NCI-H187 treated with DMSO at 0.1 percent for 48 hours (cell line): ENCODE data around the gene G3BP1.
"Not testable (repeated sequence)": the region's sequence is repeated elsewhere in the genome, so short reads cannot be mapped to it uniquely, and the experiment has no call there.

Experiments used
- DNase-seq: peaks from one replicate; lab custom pipeline; 2025; lab: John Stamatoyannopoulos, UW

G3BP1 gene

DNA sequence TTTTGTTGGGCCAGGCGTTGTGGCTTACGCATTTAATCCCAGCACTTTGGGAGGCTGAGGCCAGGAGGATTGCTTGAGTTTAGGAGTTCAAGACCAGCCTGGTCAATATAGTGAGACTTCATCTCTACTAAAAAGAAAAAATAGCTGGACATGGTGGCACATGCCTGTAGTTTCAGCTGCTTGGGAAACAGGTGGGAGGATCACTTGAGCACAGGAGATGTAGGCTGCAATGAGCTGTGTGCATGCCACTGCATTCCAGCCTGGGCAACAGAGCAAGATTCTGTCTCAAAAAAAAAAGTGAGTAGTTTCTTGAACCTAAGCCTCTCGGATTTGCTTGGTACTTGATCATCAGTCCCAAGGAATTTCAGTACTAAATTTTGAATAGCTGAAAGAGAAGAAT is 26.9 kb downstream of the G3BP1 start:
- no peak for DNase-seq

DNA sequence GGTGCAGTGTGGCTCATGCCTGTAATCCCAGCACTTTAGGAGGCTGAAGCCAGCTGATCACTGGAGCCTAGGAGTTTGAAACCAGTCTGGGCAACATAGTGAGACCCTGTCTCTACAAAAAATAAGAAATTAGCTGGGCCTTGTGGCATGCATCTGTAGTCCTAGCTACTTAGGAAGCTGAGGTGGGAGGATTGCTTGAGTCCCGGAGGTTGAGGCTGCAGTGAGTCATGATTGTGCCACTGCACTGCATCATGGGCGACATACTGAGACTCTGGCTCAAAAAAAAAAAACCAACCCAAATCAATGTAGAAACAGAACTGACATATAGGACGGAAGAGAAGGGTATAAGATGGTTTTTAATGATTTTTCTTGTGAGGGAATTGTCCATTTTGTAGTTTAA is 27.7 kb downstream of the G3BP1 start:
- no peak for DNase-seq

DNA sequence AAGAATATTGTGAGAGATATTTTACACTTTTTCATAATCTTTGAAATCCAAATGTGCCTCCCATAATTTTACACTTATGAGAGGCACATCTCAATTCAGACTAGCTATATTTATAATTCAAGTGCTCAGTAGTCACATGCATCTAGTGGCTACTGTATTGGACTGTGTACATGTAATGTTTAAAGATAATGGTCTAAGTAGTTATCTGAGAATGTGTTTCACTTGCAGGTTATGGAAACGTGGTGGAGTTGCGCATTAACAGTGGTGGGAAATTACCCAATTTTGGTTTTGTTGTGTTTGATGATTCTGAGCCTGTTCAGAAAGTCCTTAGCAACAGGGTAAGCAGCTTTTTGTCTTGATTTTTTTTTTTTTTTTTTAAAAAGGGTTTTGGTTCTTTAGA is 28.8 kb downstream of the G3BP1 start:
- no peak for DNase-seq

DNA sequence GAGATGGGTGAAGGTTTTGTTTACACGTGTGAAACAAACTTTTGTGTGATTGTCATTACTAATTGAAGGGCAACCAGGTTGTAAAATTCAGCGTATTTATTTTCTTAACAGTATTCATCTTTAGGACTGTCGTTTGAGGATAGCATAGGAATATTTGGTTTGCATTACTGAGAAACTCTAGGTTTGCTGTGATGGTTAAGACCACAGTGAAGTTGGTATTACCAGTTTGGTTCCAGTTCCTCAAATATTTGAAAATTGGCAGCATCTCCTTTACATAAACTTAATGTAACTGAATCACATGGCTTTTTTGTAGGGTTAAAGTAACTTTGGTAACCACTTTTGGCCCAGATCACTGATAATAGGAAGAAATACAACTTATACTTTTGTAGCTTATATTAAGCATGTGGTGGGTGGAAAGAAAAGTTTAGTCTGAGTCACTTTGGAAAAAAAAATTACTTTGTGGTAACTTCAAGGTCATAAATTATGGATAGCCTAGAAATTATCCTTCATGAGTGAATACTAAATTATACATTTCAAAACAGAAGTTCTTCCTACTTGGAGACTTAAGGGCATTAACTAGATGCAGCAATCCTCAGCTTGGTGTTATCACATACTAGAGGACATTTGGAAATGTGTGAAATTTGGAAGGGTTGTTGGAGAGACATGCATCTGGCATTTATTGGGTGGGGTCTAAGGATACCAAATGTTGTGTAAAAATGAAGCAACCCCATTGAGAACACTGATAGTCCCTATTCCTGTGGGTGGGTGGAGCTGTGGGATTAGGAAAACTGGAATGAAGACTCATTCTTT is 33.9 kb downstream of the G3BP1 start:
- DNase-seq = no peak

DNA sequence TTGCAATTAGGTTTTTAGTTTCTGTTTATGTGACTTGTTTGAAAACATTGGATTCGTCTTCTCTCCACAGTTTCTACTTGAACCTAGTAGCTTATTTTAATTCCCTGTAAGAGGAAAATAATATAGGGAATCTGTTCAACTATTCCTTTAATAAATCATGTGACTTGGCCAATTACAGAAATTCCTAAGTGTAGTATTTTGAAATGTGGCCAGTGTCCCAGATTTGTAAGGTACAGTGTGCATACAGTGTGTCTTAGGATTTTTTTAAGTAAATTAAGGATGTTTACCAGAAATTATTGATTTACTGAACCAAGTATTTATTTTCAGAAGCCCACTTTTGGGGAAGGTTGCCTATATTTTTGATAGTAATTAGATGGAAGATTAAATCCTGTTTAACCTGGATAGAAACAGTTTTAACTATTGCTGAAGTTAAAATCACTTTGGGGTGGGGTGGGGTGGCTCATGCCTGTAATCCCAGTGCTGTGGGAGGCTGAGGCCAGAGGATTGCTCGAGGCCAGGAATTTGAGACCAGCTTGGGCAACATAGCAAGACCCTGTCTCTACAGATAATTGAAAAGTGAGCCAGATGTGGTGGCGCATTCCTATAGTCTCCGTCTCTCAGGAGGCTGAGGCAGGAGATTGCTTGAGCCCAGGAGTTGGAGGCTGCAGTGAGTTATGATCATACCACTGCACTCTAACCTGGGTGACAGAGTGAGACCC is 36.9 kb downstream of the G3BP1 start:
- no peak for DNase-seq

DNA sequence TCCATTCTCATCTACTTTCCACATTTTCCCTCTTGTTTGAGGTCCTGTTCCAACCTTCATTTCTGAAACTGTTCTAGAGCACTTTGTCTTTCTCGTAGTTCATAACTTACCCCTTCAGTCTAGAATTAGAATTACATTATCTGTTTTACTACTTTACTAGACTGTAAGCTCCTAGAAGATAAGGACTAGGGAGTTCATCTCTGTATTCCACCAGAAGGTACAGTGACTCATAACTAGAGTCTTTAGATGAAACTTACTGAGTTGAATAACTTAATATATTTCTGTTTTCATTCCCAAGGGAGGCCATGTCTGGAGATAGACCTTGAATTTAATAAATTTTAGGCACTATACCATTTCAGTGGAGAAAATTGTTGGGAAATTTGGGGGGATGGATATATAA is 38.7 kb downstream of the G3BP1 start:
- DNase-seq = no peak

DNA sequence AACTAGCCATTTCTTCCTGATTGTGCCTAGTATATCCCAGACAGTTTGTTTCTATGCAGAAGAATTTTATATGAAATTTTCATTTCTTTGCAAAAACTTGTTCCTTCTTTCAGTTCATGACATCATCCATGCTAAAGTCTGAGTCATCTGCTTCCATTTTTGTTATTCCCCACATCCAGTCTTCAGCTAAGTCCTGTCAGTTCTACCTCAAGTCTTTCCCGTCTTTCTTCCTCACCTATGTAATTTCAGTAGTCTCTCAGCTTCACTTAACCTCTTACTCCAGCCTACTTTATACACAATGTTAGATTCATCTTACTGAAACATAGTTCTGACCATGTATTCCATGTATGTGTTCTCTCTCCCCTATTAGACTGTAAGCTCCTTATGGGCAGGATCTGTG is 39.1 kb downstream of the G3BP1 start:
- no peak for DNase-seq

DNA sequence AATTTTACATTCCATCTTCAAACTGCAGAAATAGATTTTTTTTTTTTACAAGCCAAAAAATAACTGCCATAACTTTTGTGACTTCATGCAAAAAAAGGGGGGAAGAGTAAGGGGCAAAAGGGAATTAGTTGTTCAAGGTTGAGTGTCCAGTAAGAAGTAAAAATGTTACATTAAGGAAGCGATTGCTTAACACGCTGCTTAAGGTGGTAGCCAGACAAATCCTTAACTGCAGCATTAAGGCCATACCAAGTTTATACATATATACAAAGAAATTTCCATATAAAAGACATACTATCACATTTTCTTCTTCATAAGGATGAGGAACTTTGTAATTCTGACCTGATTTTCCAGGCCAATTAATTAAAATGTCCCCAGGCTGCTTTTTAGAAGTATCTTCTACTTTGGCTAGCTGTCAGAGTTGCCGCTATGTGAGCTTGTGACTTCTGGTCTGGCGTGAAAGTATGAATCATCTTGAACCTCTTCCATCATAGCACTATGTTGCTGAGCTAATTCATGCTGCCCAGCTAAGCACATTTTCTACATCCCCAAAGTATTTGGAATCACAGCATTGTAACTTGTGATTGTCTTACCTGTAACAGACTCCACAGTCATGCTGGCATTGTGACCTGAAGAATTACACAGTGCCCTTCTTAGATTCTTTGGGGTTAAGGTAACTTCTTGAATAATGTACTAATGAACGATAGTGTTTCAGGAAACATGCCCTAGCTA is 40.0 kb downstream of the G3BP1 start:
- no peak for DNase-seq

DNA sequence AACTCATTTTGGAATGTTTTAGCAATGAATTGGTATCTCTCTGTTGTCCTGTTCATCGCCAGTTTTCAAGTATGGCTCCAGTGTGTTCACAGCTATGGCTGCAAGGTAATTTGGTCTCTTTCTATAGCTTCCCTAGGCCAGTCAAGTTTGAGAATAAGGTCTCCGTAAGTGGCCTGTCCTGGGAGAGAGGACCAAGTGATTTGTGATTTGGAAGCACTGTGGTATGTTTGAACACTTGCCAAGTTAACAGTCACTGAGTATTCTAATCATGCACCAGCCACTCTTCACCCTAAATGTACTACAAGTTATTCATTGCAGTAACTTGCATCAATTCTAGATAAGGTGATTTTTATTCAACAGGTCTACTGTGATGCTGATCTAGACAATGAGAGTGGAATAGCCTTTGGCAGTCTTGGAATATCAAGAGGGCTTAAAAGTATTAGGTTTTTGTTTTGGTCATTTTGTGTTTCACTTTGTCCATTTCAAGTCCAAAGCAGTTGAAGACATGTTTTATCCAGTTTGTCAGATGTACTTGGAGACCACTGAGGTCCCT is 41.1 kb downstream of the G3BP1 start:
- DNase-seq = no peak

DNA sequence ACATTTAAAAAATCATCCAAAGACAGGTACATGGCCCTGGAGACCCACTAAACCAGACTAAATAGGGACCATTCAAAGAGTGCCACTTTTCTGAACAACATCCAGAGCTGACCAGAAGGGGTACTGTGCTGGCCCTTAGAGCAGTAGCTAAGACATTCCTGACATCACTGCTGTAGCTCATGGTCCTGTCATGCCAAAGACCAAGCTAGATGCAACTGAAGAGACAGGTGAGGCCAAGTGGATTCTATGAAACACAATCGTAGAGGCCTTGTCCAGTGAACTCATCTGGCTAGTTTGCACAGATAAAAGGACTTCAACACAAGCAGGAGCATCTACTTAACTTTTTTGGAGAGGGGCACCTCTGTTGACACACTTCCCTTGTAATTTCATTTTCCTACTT is 43.3 kb downstream of the G3BP1 start:
- DNase-seq = no peak

DNA sequence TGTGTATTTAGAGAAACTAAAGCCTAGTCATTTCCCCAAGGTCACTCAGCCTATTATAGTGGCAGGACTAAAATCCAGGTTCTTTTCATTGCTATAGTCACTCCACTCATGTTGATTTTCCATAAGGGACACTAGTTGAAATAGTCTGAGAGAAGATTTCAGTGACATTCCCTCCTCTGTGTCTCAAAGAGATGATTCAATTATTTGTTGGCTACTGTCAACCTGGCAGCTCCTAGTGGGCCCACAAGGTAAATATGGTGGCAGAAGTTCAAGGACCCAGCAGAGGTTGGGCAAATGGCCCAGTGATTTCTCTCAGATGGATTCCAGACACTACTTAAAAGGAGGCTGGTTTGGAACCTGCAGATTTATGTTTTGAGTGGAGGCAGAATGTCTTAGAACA is 48.1 kb downstream of the G3BP1 start:
- no peak for DNase-seq

DNA sequence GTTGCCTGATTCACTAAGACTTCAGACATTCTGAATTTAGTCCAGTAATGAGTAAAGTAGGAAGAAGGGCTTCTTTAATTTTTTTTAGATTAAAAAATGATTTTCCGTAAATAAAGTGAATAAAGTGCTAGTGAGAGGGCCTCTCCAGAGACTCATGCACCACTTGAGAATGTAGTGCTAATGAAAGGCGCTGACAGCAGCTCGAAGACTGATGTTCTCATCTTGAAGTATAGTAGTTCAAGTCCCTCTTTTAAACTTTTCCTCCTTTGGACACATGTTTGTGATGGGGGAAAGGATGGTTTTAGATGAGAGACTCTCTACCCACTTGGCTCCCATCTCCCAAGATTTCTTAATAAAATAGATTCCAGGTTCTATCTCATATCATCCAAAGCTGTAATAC is 48.5 kb downstream of the G3BP1 start:
- no peak for DNase-seq

DNA sequence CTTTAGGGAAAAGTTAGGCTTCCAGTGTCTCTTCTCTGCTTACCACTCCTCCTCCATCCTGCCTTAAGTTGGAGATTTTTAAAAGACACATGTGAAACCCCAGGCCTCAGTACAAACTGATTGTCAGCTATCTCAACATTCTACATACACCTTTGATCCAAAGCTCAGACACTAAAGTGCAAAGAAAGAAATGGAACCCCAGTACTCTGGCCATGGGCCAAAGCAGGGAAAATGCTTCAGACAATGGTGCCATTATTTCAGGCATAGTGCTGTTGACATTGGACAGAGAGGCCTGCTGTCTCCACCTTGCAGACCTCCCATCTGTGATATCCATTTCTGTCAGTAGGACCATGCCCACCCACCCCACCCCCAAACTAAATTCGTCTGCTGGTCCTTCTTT is 49.1 kb downstream of the G3BP1 start:
- DNase-seq = no peak

DNA sequence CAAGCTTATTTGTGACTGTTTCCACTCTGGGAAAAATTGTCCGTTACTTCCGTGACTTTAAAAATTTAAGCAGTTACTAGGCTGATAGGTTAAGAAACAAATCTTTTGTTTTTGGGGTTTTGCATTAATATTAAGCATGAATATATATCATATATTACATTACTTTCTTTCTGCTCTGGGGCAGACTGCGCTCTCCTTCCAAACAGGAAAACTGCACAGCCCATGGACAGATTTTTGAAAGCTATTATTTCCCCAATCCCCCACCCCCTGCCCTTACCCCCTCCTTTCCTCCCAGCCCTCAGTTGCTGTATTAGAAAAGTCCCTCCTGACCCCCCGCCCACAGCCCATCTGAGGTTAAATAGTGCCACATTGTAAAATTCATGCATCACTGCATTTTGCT is 50.4 kb downstream of the G3BP1 start:
- no peak for DNase-seq

DNA sequence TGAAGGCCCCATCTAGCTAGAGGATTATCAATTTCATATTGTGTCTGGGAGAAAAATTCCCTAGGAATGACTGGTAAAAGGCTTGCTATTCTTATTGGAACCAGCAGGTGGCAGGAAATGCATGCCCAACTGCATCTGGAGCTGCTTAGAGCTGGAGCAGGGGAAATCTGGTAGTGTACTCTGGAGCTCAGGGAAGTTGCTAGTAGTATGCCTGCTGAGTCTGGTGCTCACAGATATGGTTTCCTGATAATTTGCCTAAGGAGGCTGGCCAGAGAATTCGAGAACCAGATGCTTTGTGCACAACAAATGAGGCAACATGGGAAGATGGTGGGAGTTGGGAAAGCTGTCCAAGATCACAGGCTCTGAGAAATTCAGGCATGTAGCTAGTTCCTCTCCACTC is 53.7 kb downstream of the G3BP1 start:
- peak; percentile 42 for DNase-seq

DNA sequence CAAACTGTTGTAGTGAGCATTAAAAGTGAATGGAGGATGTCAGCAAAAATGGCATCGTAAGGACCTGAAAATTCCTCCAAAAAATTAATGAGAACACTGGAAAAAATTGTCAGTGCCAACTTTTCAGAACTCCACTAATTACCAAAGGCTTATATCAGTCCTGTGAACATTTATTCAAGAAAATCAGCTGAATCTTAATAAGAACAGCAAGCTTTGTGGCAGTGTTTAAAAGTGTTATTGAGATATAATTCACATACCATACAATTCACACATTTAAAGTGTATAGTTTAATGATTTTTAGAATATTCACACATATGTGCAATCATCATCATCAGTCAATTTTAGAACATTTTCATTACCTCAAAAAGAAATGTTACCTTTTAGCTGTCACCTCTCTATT is 57.6 kb downstream of the G3BP1 start:
- DNase-seq = no peak

DNA sequence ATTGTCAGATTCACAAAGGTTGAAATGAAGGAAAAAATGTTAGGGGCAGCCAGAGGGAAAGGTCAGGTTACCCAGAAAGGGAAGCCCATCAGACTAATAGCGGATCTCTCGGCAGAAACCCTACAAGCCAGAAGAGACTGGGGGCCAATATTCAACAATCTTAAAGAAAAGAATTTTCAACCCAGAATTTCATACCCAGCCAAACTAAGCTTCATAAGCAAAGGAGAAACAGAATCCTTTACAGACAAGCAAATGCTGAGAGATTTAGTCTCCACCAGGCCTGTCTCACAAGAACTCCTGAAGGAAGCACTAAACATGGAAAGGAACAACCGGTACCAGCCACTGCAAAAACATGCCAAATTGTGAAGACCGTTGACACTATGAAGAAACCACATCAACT is 61.1 kb downstream of the G3BP1 start:
- DNase-seq = not testable (repeated sequence)

DNA sequence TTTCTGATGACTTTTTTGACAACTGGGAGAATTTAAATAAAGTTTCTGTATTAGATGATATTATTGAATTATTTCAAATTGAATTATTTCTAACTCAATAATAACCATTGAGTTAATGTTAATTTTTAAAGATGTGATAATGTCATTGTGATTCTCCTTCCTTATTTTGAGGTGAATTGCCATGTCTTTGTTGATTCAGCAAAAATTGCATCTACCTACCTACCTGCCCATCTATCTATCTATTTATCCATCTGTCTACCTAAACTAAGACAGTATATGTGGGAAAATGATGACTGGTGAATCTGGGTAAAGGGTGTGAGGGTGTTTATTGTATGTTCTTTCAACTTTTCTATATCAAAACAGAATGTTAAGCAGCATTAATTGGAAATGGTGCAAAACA is 75.0 kb downstream of the G3BP1 start:
- DNase-seq = no peak

DNA sequence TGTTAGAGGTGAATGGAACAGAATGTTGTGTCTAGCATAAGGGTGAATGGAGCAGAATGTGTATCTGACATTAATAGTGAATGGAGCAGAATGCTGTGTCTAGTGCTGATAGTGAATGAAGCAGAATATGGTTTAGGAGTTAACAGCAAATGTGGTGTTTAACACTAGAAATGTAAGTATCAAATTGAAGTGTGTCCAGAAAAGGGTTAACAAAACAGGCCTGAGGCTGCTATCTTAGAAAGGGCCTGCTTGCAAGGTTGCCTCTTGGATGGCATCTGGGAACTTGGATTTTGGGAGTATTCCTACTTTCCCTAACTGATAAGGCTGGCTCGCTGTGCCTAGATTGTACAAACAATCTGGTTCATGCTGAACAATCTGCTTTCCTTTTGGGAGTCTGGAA is 76.1 kb downstream of the G3BP1 start:
- DNase-seq = no peak

DNA sequence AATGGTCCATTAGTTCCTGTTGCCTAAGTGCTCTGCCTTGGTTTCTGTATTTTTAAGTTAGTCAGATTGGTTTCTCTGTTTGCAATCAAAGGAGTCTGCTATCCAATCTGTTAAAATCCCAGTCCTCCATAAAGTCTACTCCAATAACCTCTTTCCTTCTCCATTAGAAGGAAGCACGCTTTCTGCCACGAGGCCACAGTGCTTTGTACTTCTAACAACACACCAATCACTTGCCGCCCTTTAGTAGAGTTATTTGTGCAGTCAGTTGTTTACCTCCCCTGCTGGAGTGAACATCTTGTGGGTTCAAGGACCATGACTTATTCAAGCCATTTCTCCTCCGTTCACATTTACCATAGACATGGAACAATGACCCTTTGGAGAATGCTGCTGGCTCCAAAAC is 83.9 kb downstream of the G3BP1 start:
- peak; percentile 36 for DNase-seq

DNA sequence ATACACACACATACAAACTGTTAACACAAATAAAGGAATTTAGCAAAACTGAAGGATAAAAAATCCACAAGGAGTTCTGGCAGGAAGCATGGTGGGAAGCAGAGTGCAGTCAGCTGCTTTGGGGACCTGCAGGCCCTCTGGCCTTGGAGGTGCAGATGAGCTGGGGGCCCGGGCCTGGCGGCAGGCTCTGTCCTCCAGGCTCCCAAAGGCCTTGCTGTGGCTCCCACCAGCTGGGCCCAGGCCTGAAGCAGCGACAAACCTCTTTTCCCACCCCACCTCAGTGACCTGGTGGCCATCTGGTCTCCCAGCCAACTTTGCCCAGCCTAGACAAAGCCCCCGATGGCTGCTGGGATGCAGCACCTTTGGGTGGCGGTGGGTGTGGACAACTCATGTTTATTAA is 85.1 kb downstream of the G3BP1 start:
- DNase-seq = no peak

DNA sequence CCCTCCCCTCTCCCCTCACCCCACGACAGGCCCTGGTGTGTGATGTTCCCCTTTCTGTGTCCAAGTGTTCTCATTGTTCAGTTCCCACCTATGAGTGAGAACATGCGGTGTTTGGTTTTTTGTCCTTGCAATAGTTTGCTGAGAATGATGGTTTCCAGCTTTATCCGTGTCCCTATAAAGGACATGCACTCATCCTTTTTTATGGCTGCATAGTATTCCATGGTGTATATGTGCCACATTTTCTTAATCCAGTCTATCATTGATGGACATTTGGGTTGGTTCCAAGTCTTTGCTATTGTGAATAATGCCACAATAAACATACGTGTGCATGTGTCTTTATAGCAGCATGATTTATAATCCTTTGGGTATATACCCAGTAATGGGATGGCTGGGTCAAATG is 89.1 kb downstream of the G3BP1 start:
- DNase-seq = not testable (repeated sequence)
